Astrocyte of the cerebellum (primary cell): ENCODE measurements around the gene GLCCI1.

Source experiments
- DNase-seq: peaks from one replicate; pipeline ENCODE4 v3.0.0-alpha.2; 2011; ENCODE audit warnings: low read depth
- H3K4me3 ChIP-seq: 2 replicates; pipeline ENCODE4 v1.5.1; 2011; ENCODE audit warnings: mild to moderate bottlenecking, low read depth, low read length, moderate library complexity
- in situ Hi-C: cut with HindIII; loops from 2 replicates; pipeline ENCODE4 v1.10.0; 2017; ENCODE audit warnings: low sequenced_read_pairs
- TF ChIP-seq, protein P1 (sequence below): IDR thresholded peaks from 2 replicates; pipeline ENCODE4 v1.5.1; 2012; ENCODE audit warnings: low read length, low read depth, moderate library complexity, mild to moderate bottlenecking; ENCODE audit errors: missing control alignments

The GLCCI1 gene

DNA sequence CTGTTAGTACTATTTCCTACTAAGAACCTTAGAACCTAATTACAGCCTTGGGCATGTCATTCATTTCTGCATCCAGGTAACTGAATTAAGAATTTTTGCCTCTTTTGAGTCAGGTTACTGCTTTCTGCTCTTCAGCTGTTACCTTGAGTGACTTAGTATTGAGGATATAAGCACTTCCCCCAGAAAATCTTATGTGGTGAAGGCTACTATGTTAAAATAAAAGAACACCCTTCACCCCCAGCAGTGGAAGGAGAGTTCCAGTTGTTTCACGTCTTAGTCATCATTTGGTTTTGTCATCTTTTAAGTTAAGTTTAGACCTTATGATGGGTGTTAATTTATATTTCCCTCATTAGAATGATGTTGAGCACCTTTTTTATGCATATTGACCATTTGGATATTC, 82.8 kb downstream of the GLCCI1 start:
- no peak for DNase-seq
- no peak overlapping the region for H3K4me3 ChIP-seq
- in situ Hi-C loops = no loop called here
- TF ChIP-seq, protein P1, sequence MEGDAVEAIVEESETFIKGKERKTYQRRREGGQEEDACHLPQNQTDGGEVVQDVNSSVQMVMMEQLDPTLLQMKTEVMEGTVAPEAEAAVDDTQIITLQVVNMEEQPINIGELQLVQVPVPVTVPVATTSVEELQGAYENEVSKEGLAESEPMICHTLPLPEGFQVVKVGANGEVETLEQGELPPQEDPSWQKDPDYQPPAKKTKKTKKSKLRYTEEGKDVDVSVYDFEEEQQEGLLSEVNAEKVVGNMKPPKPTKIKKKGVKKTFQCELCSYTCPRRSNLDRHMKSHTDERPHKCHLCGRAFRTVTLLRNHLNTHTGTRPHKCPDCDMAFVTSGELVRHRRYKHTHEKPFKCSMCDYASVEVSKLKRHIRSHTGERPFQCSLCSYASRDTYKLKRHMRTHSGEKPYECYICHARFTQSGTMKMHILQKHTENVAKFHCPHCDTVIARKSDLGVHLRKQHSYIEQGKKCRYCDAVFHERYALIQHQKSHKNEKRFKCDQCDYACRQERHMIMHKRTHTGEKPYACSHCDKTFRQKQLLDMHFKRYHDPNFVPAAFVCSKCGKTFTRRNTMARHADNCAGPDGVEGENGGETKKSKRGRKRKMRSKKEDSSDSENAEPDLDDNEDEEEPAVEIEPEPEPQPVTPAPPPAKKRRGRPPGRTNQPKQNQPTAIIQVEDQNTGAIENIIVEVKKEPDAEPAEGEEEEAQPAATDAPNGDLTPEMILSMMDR = no peak

DNA sequence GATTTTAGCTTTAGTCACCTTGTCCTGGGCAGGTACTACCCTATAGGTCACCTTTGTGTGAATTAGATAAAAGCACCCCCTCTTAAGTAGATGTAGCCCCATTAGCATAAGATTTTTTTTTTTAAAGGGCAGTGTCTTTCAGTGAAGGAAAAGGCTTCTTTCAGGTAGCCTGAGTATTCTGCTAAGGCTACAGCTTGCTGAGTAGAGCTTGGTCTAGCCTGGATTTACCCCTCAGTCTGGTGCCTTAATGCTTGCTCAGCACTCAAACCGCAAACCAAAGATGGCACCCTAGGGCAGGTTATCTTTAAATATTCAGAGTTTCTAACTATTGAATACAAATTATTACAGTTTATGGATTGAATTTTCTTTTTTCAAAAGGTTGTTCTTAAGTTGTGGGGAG, 83.4 kb downstream of the GLCCI1 start:
- in situ Hi-C loops = no loop called here
- no peak overlapping the region for H3K4me3 ChIP-seq
- TF ChIP-seq, protein P1 = no peak
- DNase-seq = no peak

DNA sequence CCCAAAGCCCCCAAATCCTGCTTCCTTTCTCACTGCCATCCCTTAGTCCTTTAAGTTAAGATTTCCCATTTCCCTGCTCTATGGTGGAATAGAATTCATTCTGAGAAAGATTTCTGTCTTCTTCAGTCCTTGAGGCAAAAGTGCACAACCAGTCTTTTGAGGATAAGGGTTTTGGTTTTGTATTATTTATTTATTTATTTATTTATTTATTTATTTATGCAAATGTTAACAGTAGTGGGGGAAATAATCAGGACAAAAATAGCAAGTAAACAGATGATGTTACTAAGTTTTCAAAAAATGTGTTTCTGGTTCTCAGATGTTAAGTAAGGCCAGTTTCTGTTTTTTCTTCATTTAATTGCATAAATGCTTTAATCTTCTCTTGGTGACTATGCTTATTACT, 84.2 kb downstream of the GLCCI1 start:
- in situ Hi-C loops = no loop called here
- DNase-seq = no peak
- TF ChIP-seq, protein P1 = no peak
- H3K4me3 ChIP-seq = no peak overlapping the region

DNA sequence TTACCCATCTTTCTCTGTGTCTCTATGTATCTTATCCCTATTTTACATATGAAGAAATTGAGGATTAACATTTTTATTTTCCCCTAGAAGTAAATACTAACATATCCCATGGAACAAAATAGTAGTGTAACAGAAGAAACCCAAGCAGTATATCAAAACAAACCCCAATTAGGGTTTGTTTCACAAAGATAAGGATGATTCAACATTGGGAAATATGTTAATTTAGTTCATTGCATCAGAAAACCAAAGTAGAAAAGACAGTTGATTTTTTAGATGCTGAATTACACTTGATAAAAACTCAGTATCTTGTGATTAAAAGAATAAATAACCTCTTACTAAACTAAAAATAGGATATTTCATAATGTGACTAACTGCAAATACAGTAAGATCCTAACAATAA, 87.8 kb downstream of the GLCCI1 start:
- no peak for DNase-seq
- in situ Hi-C loops = no loop called here
- no peak overlapping the region for H3K4me3 ChIP-seq
- TF ChIP-seq, protein P1 = no peak

DNA sequence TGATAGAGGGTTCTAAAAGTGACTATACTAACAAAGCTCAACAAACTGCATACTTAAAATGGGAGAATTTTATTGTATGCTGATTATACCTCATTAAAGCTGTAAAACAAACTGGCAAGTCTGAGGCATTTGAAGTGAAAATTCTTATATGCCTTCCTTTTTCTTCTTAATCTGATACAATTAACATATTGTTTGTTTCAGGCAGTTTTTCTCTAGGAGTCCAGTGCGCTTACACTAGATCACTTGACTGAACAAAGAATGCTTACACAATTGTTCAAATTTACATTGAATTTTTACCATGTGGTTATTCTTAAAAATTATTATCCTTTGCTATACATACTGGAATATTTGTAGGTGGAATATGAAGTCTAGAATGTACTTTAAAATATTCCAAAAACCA, 89.0 kb downstream of the GLCCI1 start:
- TF ChIP-seq, protein P1 = no peak
- no peak for DNase-seq
- in situ Hi-C loops = no loop called here
- H3K4me3 ChIP-seq = no peak overlapping the region

- in situ Hi-C loops = no loop called here
- TF ChIP-seq, protein P1 = no peak
- H3K4me3 ChIP-seq = no peak overlapping the region
- no peak for DNase-seq
Measured at GRCh38 chr7:8058322-8058721, 89.7 kb downstream of the GLCCI1 start.

- no peak overlapping the region for H3K4me3 ChIP-seq
- DNase-seq = no peak
- in situ Hi-C loops = no loop called here
- TF ChIP-seq, protein P1 = no peak
Measured at GRCh38 chr7:8058852-8059251, 90.3 kb downstream of the GLCCI1 start.
